NCI-H1417 treated with DMSO at 0.1 percent for 48 hours (cell line): Measurements from ENCODE around the gene LHFPL2.

Experiments used
- DNase-seq: peaks from one replicate; lab custom pipeline; 2025; lab: John Stamatoyannopoulos, UW

The LHFPL2 gene

GRCh38 chr5:78666041-78666444, 17.5 kb upstream of the LHFPL2 start:
- DNase-seq, result no peak

- no peak for DNase-seq
These were observed 17.0 kb upstream of the LHFPL2 start for GRCh38 chr5:78665534-78665933.

DNA sequence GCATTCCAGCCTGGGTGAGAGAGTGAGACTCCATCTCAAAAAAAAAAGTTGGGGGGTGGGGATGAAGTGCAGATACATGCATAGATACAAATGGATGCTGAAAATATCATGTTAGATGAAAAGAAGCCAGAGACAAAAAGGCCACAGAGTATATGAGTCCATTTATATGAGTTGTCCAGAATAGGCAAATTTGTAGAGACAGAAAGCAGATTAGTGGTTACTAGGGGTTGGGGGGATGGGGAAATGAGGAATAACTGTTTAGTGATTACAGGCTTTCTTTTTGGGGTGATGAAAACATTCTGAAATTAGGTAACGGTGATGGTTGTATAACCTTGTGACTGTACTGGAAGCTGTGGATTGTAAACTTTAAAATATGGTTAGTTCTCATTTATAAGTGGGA, 13.8 kb upstream of the LHFPL2 start:
- no peak for DNase-seq

GRCh38 chr5:78661691-78662090, 13.1 kb upstream of the LHFPL2 start:
- DNase-seq, result no peak

- DNase-seq, result no peak
These were observed 12.5 kb upstream of the LHFPL2 start for GRCh38 chr5:78661044-78661443.

DNA sequence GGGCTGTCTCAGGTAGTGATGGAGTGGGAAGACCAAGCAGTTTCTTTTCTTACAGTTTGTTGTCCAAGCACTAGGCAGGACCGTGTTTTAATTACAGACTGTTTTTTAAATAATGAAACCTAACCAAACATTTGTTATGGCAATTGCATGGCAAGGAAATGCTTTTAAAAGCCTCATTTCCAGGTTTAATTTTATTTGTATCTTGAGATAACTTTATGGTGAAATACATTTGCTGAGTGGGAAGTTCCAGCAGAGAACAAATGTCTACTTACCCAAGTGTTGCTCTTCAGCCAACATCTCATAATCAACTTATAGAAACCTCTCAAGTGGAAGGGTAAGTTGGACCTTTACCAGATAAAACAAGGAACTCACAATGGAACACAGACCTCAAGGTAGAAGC, 11.8 kb upstream of the LHFPL2 start:
- no peak for DNase-seq

GRCh38 chr5:78659714-78660113, 11.1 kb upstream of the LHFPL2 start:
- no peak for DNase-seq

DNA sequence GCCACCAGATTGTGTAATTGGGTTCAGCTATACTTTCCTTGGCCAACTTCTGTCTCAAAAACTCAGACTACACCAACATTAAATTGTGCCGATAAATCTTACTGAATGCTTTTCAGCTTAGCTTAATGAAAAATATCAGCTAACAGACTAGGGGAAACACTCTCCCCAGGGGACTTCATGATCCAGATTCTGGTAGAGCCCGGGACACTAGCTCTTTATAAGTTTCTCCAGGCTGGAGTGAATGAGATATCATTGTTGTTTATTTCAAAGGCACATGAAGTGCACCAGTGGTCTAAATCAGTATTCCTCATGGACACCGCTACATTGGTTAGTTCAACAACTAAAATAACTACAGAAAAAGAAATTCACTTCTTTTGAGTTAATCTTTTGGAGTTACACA, 10.5 kb upstream of the LHFPL2 start:
- DNase-seq, result no peak

DNA sequence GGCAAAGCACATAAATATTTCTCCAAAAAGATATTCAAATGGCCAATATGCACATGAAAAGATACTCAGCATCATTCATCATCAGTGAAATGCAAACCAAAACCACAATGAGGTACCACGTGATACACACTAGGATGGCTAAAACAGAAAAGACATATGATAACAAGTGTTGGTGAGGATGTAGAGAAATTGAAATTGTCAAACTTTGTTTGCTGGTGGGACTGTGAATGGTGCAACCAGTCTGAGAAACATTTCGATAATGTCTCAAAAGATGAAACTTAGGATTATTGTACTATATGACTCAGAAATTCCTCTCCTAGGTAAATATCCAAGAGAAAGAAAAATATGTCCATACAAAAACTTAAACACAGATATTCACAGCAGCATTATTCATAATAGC, 8.6 kb upstream of the LHFPL2 start:
- no peak for DNase-seq

DNA sequence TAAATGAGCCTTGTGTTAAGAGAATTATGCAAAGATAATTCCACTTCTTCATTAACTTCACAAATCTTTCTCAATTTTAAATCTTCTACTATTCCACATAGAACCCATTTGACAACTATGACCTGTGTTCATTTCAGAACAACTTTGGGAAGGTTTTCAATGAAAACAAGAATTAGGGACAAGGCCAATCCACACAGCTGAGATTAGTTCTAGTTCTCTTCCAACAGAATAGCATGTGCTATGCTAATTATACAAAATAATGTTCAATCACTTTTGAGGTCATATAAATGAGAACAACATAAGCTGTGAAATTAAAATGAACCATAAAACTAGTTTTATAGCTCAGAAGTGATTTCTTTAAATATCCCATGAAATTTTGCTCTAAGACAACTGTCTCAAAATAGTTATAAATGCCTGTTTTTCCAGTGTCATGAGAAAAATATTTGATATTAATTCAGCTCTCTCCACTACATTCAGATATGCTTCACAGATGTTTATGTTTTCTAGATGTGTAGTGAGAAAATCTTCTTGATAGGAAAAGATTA, 7.2 kb upstream of the LHFPL2 start:
- no peak for DNase-seq

DNA sequence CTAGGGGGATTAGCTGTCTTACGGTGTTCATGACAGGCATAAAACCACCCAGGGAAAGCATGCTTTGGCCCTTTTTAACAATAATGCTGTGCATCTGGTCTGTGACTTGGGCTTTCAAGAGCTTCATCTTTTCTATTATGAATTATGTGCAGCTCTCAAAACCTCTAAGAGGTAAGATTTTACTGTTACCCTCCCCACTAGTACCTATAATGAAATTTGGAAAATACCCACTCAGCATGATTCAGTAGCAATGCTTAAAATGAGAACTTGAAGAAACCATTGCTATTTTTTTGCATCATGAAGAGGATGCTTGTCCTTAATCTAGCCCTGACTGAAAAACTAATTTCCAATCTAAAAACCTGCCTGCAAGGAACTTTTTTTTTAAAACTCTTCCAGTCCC, 5.8 kb upstream of the LHFPL2 start:
- DNase-seq, result no peak

GRCh38 chr5:78653681-78654366, 5.3 kb upstream of the LHFPL2 start:
- no peak for DNase-seq

- DNase-seq, result no peak
These were observed 4.5 kb upstream of the LHFPL2 start for GRCh38 chr5:78653031-78653430.

- DNase-seq, result no peak
These were observed 2.9 kb upstream of the LHFPL2 start for GRCh38 chr5:78651468-78651867.

GRCh38 chr5:78650531-78650930, 2.0 kb upstream of the LHFPL2 start:
- DNase-seq, result no peak

DNA sequence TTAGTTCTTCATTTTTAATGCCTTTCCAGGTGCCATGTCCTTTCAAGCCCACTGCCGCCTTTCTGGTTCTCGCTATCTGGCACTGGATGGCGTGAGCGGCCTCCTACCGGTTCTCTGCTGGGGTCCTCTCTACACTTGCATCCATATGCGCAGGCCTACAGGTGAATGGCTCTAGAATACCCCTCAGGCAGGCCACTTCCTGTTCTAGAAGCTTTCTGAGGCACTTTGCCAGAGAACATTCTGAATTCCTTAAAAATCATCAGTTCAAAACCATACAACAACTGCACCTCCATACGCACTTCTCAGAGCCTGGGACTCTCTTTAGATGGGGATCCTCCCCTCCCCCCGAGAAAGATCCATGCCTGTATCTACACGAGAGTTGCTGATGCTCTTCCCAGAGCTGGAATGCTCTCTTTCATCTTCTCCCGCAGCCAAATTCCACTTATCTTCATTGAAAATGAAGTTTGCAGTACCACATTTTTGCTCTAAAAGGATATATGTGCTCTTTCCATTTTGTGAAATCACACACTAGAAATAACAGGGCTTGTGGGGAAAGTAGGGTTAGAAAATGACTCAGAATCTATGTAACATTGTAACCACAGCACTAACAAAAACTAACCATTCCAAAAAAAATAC, 1.4 kb upstream of the LHFPL2 start:
- DNase-seq, result no peak

DNA sequence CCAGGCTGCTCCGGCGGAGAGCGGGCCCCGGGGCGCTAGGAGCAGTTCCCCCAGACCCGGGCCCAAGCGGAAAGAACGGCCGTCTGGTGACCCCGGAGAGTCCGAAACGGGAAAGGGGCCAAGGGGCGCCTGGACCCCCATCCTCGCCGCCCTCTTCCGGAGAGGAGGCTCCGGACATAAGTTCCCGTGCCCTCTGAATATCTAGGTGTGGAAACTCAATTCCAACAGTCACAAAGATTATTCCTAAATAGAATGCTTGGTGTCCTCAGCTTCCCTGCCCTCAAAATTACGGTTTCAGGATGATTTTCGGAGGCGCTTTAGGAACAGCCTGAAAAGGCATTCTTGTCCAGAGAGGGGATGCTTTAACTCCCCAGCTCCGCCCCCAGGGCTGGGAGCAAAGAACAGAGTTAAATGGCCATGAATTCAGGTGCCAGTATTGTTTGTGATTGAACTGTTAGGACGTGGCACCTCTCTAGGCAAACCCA, 681 bp upstream of the LHFPL2 start:
- no peak for DNase-seq

DNA sequence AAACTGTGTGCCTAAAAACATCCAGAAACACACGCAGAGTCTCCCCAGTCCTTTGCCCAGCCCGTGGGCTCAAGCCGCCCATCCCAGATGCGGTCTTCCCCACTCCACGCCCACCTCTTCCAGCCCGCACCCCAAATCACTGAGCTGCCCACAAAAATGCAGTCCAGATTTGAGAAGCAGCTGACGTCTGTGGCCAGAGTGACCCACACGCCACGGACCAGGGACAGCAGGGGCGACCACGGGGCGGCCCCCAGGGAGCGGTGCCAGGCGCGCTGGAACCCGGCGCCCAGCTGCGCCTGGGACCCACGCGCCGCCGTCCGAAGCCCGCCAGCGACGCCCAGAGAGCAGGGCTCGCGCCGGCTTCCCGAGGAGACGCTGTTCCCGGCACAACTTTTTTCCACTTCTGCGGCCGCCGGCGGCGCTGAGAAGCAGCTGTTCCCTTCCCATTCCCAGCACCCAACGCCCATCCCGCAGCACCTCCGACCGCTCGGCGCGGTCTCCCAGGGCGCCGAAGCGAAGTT, 674 bp downstream of the LHFPL2 start:
- DNase-seq, result no peak

DNA sequence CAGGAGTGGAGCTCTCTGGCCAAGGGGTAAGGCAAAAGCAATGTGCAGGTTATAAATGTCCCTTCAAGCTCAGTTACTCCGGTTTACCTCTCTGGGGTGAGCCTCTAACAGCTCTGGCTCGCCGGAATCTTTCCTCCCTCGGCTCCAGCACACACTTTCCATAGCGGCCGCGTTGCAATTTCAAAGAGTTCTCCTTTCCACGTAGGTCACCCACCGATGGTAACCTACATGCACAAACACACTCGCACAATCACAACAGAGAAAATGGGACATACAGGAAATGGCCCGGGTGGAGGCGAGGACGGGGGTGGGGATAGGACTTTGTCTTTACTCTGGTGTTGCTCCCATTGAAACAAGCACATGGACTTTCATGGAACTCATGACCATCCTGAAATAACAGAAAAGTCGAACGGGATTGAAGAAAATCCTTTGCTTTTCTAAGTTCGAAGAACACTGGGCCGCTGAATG, 1.2 kb downstream of the LHFPL2 start:
- DNase-seq, result no peak

DNA sequence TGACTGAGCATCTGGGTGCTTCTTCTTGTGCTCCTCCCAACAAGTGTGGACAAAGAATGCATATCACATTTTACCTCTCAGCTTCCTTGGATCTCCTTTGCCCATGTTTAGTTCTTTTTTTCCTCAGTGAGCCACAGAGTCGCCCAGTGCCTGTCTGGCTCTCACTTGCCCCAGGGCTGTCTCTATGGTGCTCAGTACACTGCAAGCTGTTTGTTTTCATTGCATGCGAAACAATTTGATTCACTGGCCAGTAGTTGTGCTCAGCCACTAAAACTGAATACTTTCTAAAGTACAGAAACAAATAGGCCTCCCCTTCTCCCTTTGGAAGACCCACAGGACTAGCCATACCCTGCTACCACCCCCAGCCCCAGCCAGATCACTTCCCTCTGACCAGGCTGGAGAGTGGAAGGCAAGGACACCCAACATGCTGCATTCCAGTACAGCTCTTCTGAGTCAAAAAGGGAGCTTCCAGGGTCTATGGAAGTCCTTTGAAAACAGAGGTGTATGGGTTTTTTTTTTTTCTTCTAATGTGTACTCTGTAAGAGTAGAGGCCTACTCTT, 3.8 kb downstream of the LHFPL2 start:
- DNase-seq, result no peak

DNA sequence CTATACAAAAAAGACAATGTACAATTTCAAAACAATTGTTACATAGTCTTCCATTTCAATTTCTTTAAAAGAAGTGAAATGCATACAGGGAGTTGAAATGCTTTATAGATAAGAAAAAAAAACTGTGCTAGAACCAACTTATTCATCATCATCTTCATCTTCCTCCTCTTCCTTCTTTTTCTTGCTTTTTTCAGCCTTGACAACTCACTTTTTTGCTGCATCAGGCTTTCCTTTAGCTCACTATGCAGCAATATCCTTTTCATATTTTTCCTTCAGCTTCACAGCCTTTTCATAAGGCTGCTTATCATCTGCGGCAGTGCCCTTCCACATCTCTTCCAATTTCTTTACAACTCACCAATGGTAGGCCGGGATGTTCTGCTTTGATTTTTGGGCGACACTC, 4.4 kb downstream of the LHFPL2 start:
- DNase-seq, result no peak

DNA sequence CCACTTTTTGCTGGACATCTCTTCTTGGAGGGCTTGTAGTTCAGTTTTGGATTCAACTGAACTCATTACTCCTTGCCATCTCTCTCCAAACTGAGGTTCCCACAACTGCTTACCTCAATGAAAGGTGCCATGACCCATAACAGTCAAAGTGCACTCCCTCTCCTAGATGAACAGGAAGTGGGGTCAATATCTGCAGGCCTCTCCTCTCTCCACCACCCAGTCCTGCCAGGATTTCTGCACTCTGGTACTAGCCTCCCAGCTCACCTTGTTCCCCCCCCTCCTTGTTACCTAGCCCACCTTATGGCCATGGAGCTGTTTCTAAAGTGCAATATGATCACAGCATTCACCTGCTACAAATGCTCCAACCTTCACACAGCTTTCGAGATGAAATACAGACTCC, 5.9 kb downstream of the LHFPL2 start:
- DNase-seq, result no peak
